ENCODE results near the gene ST6GALNAC4. TPM values are rescaled to one million over a fixed set of nuclear protein-coding genes. Genes with fewer than 3 reads are reported as not detected.

The ST6GALNAC4 gene
- polyA plus RNA-seq, 1 donor: 48.9 TPM

GRCh38 chr9:127929625-127929979 lies 12.8 kb upstream of the ST6GALNAC4 start:
- DNase-seq (ENCODE audit: low read depth): no peak

GRCh38 chr9:127928676-127929624 lies 12.1 kb upstream of the ST6GALNAC4 start:
- no peak for DNase-seq (ENCODE audit: low read depth)

GRCh38 chr9:127927988-127928675 lies 11.3 kb upstream of the ST6GALNAC4 start:
- no peak for DNase-seq (ENCODE audit: low read depth)

GRCh38 chr9:127927201-127927987 lies 10.6 kb upstream of the ST6GALNAC4 start:
- DNase-seq (ENCODE audit: low read depth): no peak

- DNase-seq (ENCODE audit: low read depth): no peak
These were observed 10.0 kb upstream of the ST6GALNAC4 start for GRCh38 chr9:127926906-127927200.

GRCh38 chr9:127925959-127926905 lies 9.4 kb upstream of the ST6GALNAC4 start:
- no peak for DNase-seq (ENCODE audit: low read depth)

GRCh38 chr9:127924736-127925444 lies 8.0 kb upstream of the ST6GALNAC4 start:
- no peak for DNase-seq (ENCODE audit: low read depth)

- DNase-seq (ENCODE audit: low read depth): no peak
These were observed 6.9 kb upstream of the ST6GALNAC4 start for GRCh38 chr9:127923771-127924170.

GRCh38 chr9:127923046-127923445 lies 6.2 kb upstream of the ST6GALNAC4 start:
- DNase-seq (ENCODE audit: low read depth): no peak

GRCh38 chr9:127921557-127922120 lies 4.8 kb upstream of the ST6GALNAC4 start:
- no peak for DNase-seq (ENCODE audit: low read depth)

GRCh38 chr9:127920794-127921193 lies 4.0 kb upstream of the ST6GALNAC4 start:
- DNase-seq (ENCODE audit: low read depth): no peak

GRCh38 chr9:127919253-127919815 lies 2.5 kb upstream of the ST6GALNAC4 start:
- no peak for DNase-seq (ENCODE audit: low read depth)

- DNase-seq (ENCODE audit: low read depth): no peak
These were observed 1.6 kb upstream of the ST6GALNAC4 start for GRCh38 chr9:127918183-127919107.

GRCh38 chr9:127917603-127918002 lies 762 bp upstream of the ST6GALNAC4 start:
- DNase-seq (ENCODE audit: low read depth): no peak

GRCh38 chr9:127915801-127916719 lies 781 bp downstream of the ST6GALNAC4 start:
- no peak for DNase-seq (ENCODE audit: low read depth)

GRCh38 chr9:127915325-127915752 lies 1.5 kb downstream of the ST6GALNAC4 start:
- no peak for DNase-seq (ENCODE audit: low read depth)

- no peak for DNase-seq (ENCODE audit: low read depth)
These were observed 3.2 kb downstream of the ST6GALNAC4 start for GRCh38 chr9:127913682-127914081.

- DNase-seq (ENCODE audit: low read depth): no peak
These were observed 4.0 kb downstream of the ST6GALNAC4 start for GRCh38 chr9:127912882-127913281.
